CD4-positive, alpha-beta T cell treated with Interleukin-17A for 4 hours (primary cell): ENCODE data around the gene SESN2.

Source experiments
- DNase-seq: peaks from one replicate; pipeline ENCODE4 v3.0.0-alpha.2; 2020; ENCODE audit warnings: mixed read lengths

The SESN2 gene

GRCh38 chr1:28259252-28259933 lies at the start of gene SESN2:
SESN2 (plus strand) TSS chr1:28259518; CDS start chr1:28259848, 330 bp downstream.
- DNase-seq: peak; percentile 99

- no peak for DNase-seq
Measured at GRCh38 chr1:28209700-28210099, 49.6 kb upstream of the SESN2 start.

- no peak for DNase-seq
Measured at GRCh38 chr1:28213315-28213714, 46.0 kb upstream of the SESN2 start.

GRCh38 chr1:28229089-28229488 lies 30.2 kb upstream of the SESN2 start:
- no peak for DNase-seq

- DNase-seq: no peak
Measured at GRCh38 chr1:28229996-28230395, 29.3 kb upstream of the SESN2 start.

GRCh38 chr1:28232558-28233263 lies 26.6 kb upstream of the SESN2 start, which contains the start of gene DNAJC8:
DNAJC8 (minus strand) TSS chr1:28233029; CDS start chr1:28232998, 31 bp downstream.
- peak; percentile 98 for DNase-seq

GRCh38 chr1:28233264-28233606 lies 26.1 kb upstream of the SESN2 start:
- no peak for DNase-seq

GRCh38 chr1:28235755-28236655 lies 23.3 kb upstream of the SESN2 start, which contains the start of gene ATP5IF1:
ATP5IF1 (plus strand) TSS chr1:28236124; CDS start chr1:28236184, 60 bp downstream.
- DNase-seq: peak; percentile 95

- DNase-seq: peak; percentile 11
Measured at GRCh38 chr1:28236656-28237322, 22.5 kb upstream of the SESN2 start.

GRCh38 chr1:28239004-28239403 lies 20.3 kb upstream of the SESN2 start:
- no peak for DNase-seq

GRCh38 chr1:28240024-28240423 lies 19.3 kb upstream of the SESN2 start:
- no peak for DNase-seq

- DNase-seq: no peak
Measured at GRCh38 chr1:28241638-28242241, 17.6 kb upstream of the SESN2 start.

GRCh38 chr1:28243685-28244311 lies 15.5 kb upstream of the SESN2 start:
- DNase-seq: peak; percentile 15

- DNase-seq: no peak
Measured at GRCh38 chr1:28244549-28245251, 14.6 kb upstream of the SESN2 start.

GRCh38 chr1:28246427-28246832 lies 12.9 kb upstream of the SESN2 start:
- DNase-seq: peak; percentile 49

GRCh38 chr1:28247612-28248272 lies 11.6 kb upstream of the SESN2 start:
- DNase-seq: peak; percentile 14

GRCh38 chr1:28248273-28249012 lies 10.9 kb upstream of the SESN2 start:
- peak; percentile 90 for DNase-seq

- peak; percentile 59 for DNase-seq
Measured at GRCh38 chr1:28249013-28249865, 10.1 kb upstream of the SESN2 start.

- DNase-seq: no peak
Measured at GRCh38 chr1:28249866-28250295, 9.4 kb upstream of the SESN2 start.
